Neutrophil (primary cell): Measurements from ENCODE around the gene SCN8A.

ENCODE experiments used
- H3K27ac ChIP-seq: fragments of 200-600 bp; sonication (generic); 2 replicates; pipeline ENCODE4 v1.5.1; 2016; ENCODE audit warnings: mild to moderate bottlenecking, moderate library complexity
- H3K27me3 ChIP-seq: fragments of 200-600 bp; sonication (generic); 2 replicates; pipeline ENCODE4 v1.6.0; 2016; ENCODE audit warnings: mild to moderate bottlenecking
- H3K36me3 ChIP-seq: fragments of 200-600 bp; sonication (generic); 2 replicates; pipeline ENCODE4 v1.5.1; 2017
- H3K4me1 ChIP-seq, 2 experiments: fragments of 200-600 bp in 1 of 2; sonication (generic) in 1 of 2; 1 replicate in 1 of 2; 2 replicates in 1 of 2; pipeline versions ENCODE4 v1.5.1 to v1.6.1; 2013 to 2016; ENCODE audit warnings: low read depth in 1 of 2, low read length in 1 of 2, mild to moderate bottlenecking in 1 of 2, moderate library complexity in 1 of 2; ENCODE audit not compliant: control insufficient read depth in 1 of 2, insufficient read depth in 1 of 2
- H3K4me3 ChIP-seq, 2 experiments: fragments of 200-600 bp in 1 of 2; sonication (generic) in 1 of 2; 1 replicate in 1 of 2; 2 replicates in 1 of 2; pipeline ENCODE4 v1.5.1; 2013 to 2016; ENCODE audit warnings: low read depth in 1 of 2, low read length in 1 of 2, mild to moderate bottlenecking in 1 of 2, moderate library complexity in 1 of 2
- H3K9me3 ChIP-seq: fragments of 200-600 bp; sonication (generic); 2 replicates; pipeline ENCODE4 v1.5.1; 2016
- CTCF ChIP-seq: fragments of 200-600 bp; sonication (generic); IDR thresholded peaks from 2 replicates; pipeline ENCODE4 v1.5.1; 2016; ENCODE audit warnings: antibody characterized with exemption

The SCN8A gene

GRCh38 chr12:51851413-51852124 is 260.5 kb downstream of the SCN8A start:
- Histone ChIP-seq H3K4me1 (peaks cover 13 to 26% of the 10 kb centered on the region in 2 experiments), H3K27ac (no peak overlapping the region), H3K27me3 (peaks cover 91% of the 10 kb centered on the region), H3K9me3 (no peaks in the 10 kb centered on the region), H3K4me3 (no peak overlapping the region), H3K36me3 (no peaks in the 10 kb centered on the region)
- TF ChIP-seq CTCF = no peak

- Histone ChIP-seq H3K4me1 (peaks cover 13 to 18% of the 10 kb centered on the region in 2 experiments), H3K27me3 (peaks cover 88% of the 10 kb centered on the region), H3K36me3 (no peaks in the 10 kb centered on the region), H3K27ac (no peak overlapping the region), H3K4me3 (no peak overlapping the region), H3K9me3 (no peaks in the 10 kb centered on the region)
- no peak for TF ChIP-seq CTCF
These were observed 261.5 kb downstream of the SCN8A start for GRCh38 chr12:51852404-51853137.

GRCh38 chr12:51855586-51856428 is 264.8 kb downstream of the SCN8A start:
- H3K27ac ChIP-seq = no peak overlapping the region
- H3K9me3 ChIP-seq = no peaks in the 10 kb centered on the region
- H3K27me3 ChIP-seq = peaks cover 71% of the 10 kb centered on the region
- no peak overlapping the region for H3K4me3 ChIP-seq
- no peaks in the 10 kb centered on the region for H3K36me3 ChIP-seq
- H3K4me1 ChIP-seq = peaks cover 10 to 13% of the 10 kb centered on the region in 2 experiments
- TF ChIP-seq CTCF = no peak

- Histone ChIP-seq H3K9me3 (no peaks in the 10 kb centered on the region), H3K4me1 (peaks cover 0 to 9% of the 10 kb centered on the region in 2 experiments), H3K27ac (no peak overlapping the region), H3K36me3 (no peaks in the 10 kb centered on the region), H3K27me3 (peaks cover 80% of the 10 kb centered on the region), H3K4me3 (no peak overlapping the region)
- no peak for TF ChIP-seq CTCF
These were observed 270.0 kb downstream of the SCN8A start for GRCh38 chr12:51860986-51861385.
